Activated CD4-positive, alpha-beta memory T cell treated with anti-CD3 and anti-CD28 coated beads for 36 hours (primary cell): Measurements from ENCODE around the gene FAM107A. TPM values are rescaled to one million over a fixed set of nuclear protein-coding genes. Genes with fewer than 3 reads are reported as not detected.

Experiments
- CTCF ChIA-PET: fragments of 350-600 bp; sonication (Branson Sonifier 250); formaldehyde crosslinking; loops from one replicate; lab custom pipeline; 2021; ENCODE audit warnings: antibody characterized with exemption, inconsistent platforms; lab: Charles Lee
- POLR2A ChIA-PET: fragments of 350-600 bp; sonication (Branson Sonifier 250); formaldehyde crosslinking; loops from one replicate; lab custom pipeline; 2021; ENCODE audit warnings: antibody characterized with exemption; lab: Charles Lee
- DNase-seq: peaks from one replicate; pipeline ENCODE4 v3.0.0-alpha.2; 2020
- H3K27ac Mint-ChIP-seq: one replicate; pipeline ENCODE4 v1.8.0; 2021; ENCODE audit warnings: mixed read lengths
- H3K27me3 Mint-ChIP-seq: one replicate; pipeline ENCODE4 v1.8.0; 2021; ENCODE audit warnings: mixed read lengths
- H3K36me3 Mint-ChIP-seq: one replicate; pipeline ENCODE4 v1.8.0; 2021; ENCODE audit warnings: mixed read lengths
- H3K4me1 Mint-ChIP-seq: one replicate; pipeline ENCODE4 v1.8.0; 2021; ENCODE audit warnings: low read depth, mixed read lengths
- H3K4me3 Mint-ChIP-seq: one replicate; pipeline ENCODE4 v1.8.0; 2021; ENCODE audit warnings: mild to moderate bottlenecking, mixed read lengths
- H3K9me3 Mint-ChIP-seq: one replicate; pipeline ENCODE4 v1.8.0; 2021; ENCODE audit warnings: mixed read lengths
- intact Hi-C: fragments of 100-400 bp; cut with micrococcal nuclease; formaldehyde crosslinking; loops from one replicate; pipeline ENCODE4 v1.15.1; 2023
- total RNA-seq, 2 experiments: library from RNA; stranded (reverse); gene quantifications; one replicate each; pipeline ENCODE4 v1.2.3, GENCODE V29; 2021

Gene FAM107A
- total RNA-seq, 2 experiments from 2014 or later: not detected

GRCh38 chr3:58588030-58588614, 10.9 kb upstream of the FAM107A start:
- CTCF ChIA-PET: interaction anchor here (1.3 kb wide), 1 partner anchor 43 kb away, joined by 3 read pairs; no protein-coding TSS in a partner anchor
- intact Hi-C loops: no loop called here
- peaks cover 33% of the 10 kb centered on the region for H3K27me3 Mint-ChIP-seq
- no peaks in the 10 kb centered on the region for H3K9me3 Mint-ChIP-seq
- no peak for DNase-seq
- no peak overlapping the region for H3K27ac Mint-ChIP-seq
- H3K36me3 Mint-ChIP-seq: no peaks in the 10 kb centered on the region
- H3K4me1 Mint-ChIP-seq: peaks cover 12% of the 10 kb centered on the region
- no peak overlapping the region for H3K4me3 Mint-ChIP-seq
- POLR2A ChIA-PET: no interaction called here

GRCh38 chr3:58586776-58587192, 9.6 kb upstream of the FAM107A start:
- Mint-ChIP-seq H3K4me3 (no peak overlapping the region), H3K9me3 (no peaks in the 10 kb centered on the region), H3K27ac (no peak overlapping the region), H3K27me3 (peaks cover 33% of the 10 kb centered on the region), H3K36me3 (no peaks in the 10 kb centered on the region), H3K4me1 (peaks cover 12% of the 10 kb centered on the region)
- POLR2A ChIA-PET: no interaction called here
- no peak for DNase-seq
- intact Hi-C loops: no loop called here
- CTCF ChIA-PET: interaction anchor here (3.7 kb wide), 1 partner anchor 18 kb away, joined by 29 read pairs; no protein-coding TSS in a partner anchor

GRCh38 chr3:58585994-58586393, 8.8 kb upstream of the FAM107A start:
- CTCF ChIA-PET: interaction anchor here (0.7 to 3.7 kb wide), 13 partner anchors 11 to 1377 kb away, joined by 3 to 29 read pairs (median 3); partner anchors contain the start of gene HTD2
- peak overlapping the region; percentile 78 for H3K4me3 Mint-ChIP-seq

GRCh38 chr3:58585005-58585786, 8.0 kb upstream of the FAM107A start:
- peak overlapping the region; percentile 78 for H3K4me3 Mint-ChIP-seq
- peak; percentile 78 for DNase-seq
- H3K4me1 Mint-ChIP-seq: peaks cover 12% of the 10 kb centered on the region
- CTCF ChIA-PET: interaction anchor here (0.7 to 3.7 kb wide), 15 partner anchors 12 to 1377 kb away, joined by 3 to 29 read pairs (median 3); partner anchors contain the start of gene HTD2
- no peaks in the 10 kb centered on the region for H3K36me3 Mint-ChIP-seq
- POLR2A ChIA-PET: interaction anchor here (0.6 kb wide), 1 partner anchor 1088 kb away, joined by 3 read pairs; no protein-coding TSS in a partner anchor
- no peak overlapping the region for H3K27ac Mint-ChIP-seq
- intact Hi-C loops: loop anchor here (2.0 kb wide), 1 partner anchor 16 kb away; no protein-coding TSS in a partner anchor
- peaks cover 29% of the 10 kb centered on the region for H3K27me3 Mint-ChIP-seq
- H3K9me3 Mint-ChIP-seq: no peaks in the 10 kb centered on the region

More at GRCh38 chr3:58585994-58586393, 8.8 kb upstream of the FAM107A start:
- DNase-seq: no peak
- H3K9me3 Mint-ChIP-seq: no peaks in the 10 kb centered on the region
- no peaks in the 10 kb centered on the region for H3K36me3 Mint-ChIP-seq
- no peak overlapping the region for H3K27ac Mint-ChIP-seq
- H3K27me3 Mint-ChIP-seq: peaks cover 31% of the 10 kb centered on the region
- POLR2A ChIA-PET: interaction anchor here (0.6 kb wide), 1 partner anchor 1087 kb away, joined by 3 read pairs; no protein-coding TSS in a partner anchor
- H3K4me1 Mint-ChIP-seq: peaks cover 12% of the 10 kb centered on the region
- intact Hi-C loops: loop anchor here (2.0 kb wide), 1 partner anchor 17 kb away; no protein-coding TSS in a partner anchor

GRCh38 chr3:58584690-58585004, 7.5 kb upstream of the FAM107A start:
- DNase-seq: no peak
- H3K36me3 Mint-ChIP-seq: no peaks in the 10 kb centered on the region
- H3K4me3 Mint-ChIP-seq: peak overlapping the region; percentile 78
- CTCF ChIA-PET: interaction anchor here (0.8 to 3.7 kb wide), 9 partner anchors 11 to 278 kb away, joined by 3 to 29 read pairs (median 4); partner anchors contain the start of gene HTD2
- no peaks in the 10 kb centered on the region for H3K9me3 Mint-ChIP-seq
- peaks cover 12% of the 10 kb centered on the region for H3K4me1 Mint-ChIP-seq
- intact Hi-C loops: loop anchor here (2.0 kb wide), 1 partner anchor 16 kb away; no protein-coding TSS in a partner anchor
- POLR2A ChIA-PET: no interaction called here
- H3K27ac Mint-ChIP-seq: no peak overlapping the region
- H3K27me3 Mint-ChIP-seq: peaks cover 28% of the 10 kb centered on the region

GRCh38 chr3:58581328-58582091, 4.3 kb upstream of the FAM107A start:
- Mint-ChIP-seq H3K36me3 (no peaks in the 10 kb centered on the region), H3K4me3 (no peak overlapping the region), H3K27me3 (peaks cover 21% of the 10 kb centered on the region), H3K4me1 (peaks cover 12% of the 10 kb centered on the region), H3K27ac (no peak overlapping the region), H3K9me3 (no peaks in the 10 kb centered on the region)
- no peak for DNase-seq
- CTCF ChIA-PET: interaction anchor here (1.4 kb wide), 1 partner anchor 12 kb away, joined by 4 read pairs; no protein-coding TSS in a partner anchor
- POLR2A ChIA-PET: no interaction called here
- intact Hi-C loops: no loop called here

GRCh38 chr3:58580826-58581327, 3.7 kb upstream of the FAM107A start:
- POLR2A ChIA-PET: no interaction called here
- Mint-ChIP-seq H3K27ac (no peak overlapping the region), H3K4me3 (no peak overlapping the region), H3K9me3 (no peaks in the 10 kb centered on the region), H3K27me3 (peaks cover 15% of the 10 kb centered on the region), H3K4me1 (peaks cover 8% of the 10 kb centered on the region), H3K36me3 (no peaks in the 10 kb centered on the region)
- CTCF ChIA-PET: no interaction called here
- intact Hi-C loops: no loop called here
- DNase-seq: no peak

- H3K4me3 Mint-ChIP-seq: no peak overlapping the region
- no peaks in the 10 kb centered on the region for H3K9me3 Mint-ChIP-seq
- no peaks in the 10 kb centered on the region for H3K4me1 Mint-ChIP-seq
- no peak overlapping the region for H3K27ac Mint-ChIP-seq
- no peaks in the 10 kb centered on the region for H3K36me3 Mint-ChIP-seq
- no peak for DNase-seq
- intact Hi-C loops: no loop called here
- CTCF ChIA-PET: interaction anchor here (0.7 to 1.4 kb wide), 2 partner anchors 52 to 107 kb away, joined by 3 read pairs; no protein-coding TSS in a partner anchor
- peaks cover 3% of the 10 kb centered on the region for H3K27me3 Mint-ChIP-seq
- POLR2A ChIA-PET: no interaction called here
These were observed 1.7 kb upstream of the FAM107A start for GRCh38 chr3:58578873-58579272.

GRCh38 chr3:58576716-58577115, 475 bp downstream of the FAM107A start:
- Mint-ChIP-seq H3K9me3 (no peaks in the 10 kb centered on the region), H3K27ac (no peak overlapping the region), H3K4me1 (no peaks in the 10 kb centered on the region), H3K27me3 (peaks cover 2% of the 10 kb centered on the region), H3K36me3 (no peaks in the 10 kb centered on the region), H3K4me3 (no peak overlapping the region)
- intact Hi-C loops: no loop called here
- no peak for DNase-seq
- POLR2A ChIA-PET: no interaction called here
- CTCF ChIA-PET: no interaction called here

- Mint-ChIP-seq H3K27ac (no peak overlapping the region), H3K36me3 (no peaks in the 10 kb centered on the region), H3K4me3 (no peak overlapping the region), H3K9me3 (no peaks in the 10 kb centered on the region), H3K27me3 (peaks cover 2% of the 10 kb centered on the region), H3K4me1 (no peaks in the 10 kb centered on the region)
- intact Hi-C loops: no loop called here
- ChIA-PET POLR2A (no interaction called here), CTCF (interaction anchor here (10.9 kb wide), 1 partner anchor 54 kb away, joined by 223 read pairs; no protein-coding TSS in a partner anchor)
- DNase-seq: no peak
These were observed 1.1 kb downstream of the FAM107A start for GRCh38 chr3:58575971-58576652.

- Mint-ChIP-seq H3K4me3 (no peak overlapping the region), H3K36me3 (no peaks in the 10 kb centered on the region), H3K27me3 (peaks cover 2% of the 10 kb centered on the region), H3K4me1 (no peaks in the 10 kb centered on the region), H3K27ac (no peak overlapping the region), H3K9me3 (no peaks in the 10 kb centered on the region)
- POLR2A ChIA-PET: no interaction called here
- intact Hi-C loops: no loop called here
- CTCF ChIA-PET: interaction anchor here (1.4 to 10.9 kb wide), 2 partner anchors 55 to 67 kb away, joined by 3 to 223 read pairs; no protein-coding TSS in a partner anchor
- no peak for DNase-seq
These were observed 2.5 kb downstream of the FAM107A start for GRCh38 chr3:58574682-58575081.
